Osteoblast (primary cell): ENCODE measurements around the gene CARHSP1. TPM values are rescaled to one million over a fixed set of nuclear protein-coding genes. Genes with fewer than 3 reads are reported as not detected.

ENCODE experiments used
- DNase-seq: peaks from one replicate; pipeline ENCODE4 v3.0.0; 2011; ENCODE audit warnings: low spot score, mixed read lengths; ENCODE audit not compliant: insufficient read length; ENCODE audit errors: missing footprints
- H2AFZ ChIP-seq: 2 replicates; pipeline ENCODE4 v1.6.0; 2011; ENCODE audit warnings: mild to moderate bottlenecking, low read length
- H3K27ac ChIP-seq: 2 replicates; pipeline ENCODE4 v1.5.1; 2011; ENCODE audit warnings: mild to moderate bottlenecking, low read depth, low read length, moderate library complexity
- H3K27me3 ChIP-seq: 2 replicates; pipeline ENCODE4 v1.6.0; 2012; ENCODE audit warnings: mild to moderate bottlenecking, control low read depth, inconsistent platforms, low read length, moderate library complexity; ENCODE audit not compliant: insufficient read depth
- H3K36me3 ChIP-seq: 2 replicates; pipeline ENCODE4 v1.5.1; 2011; ENCODE audit warnings: mild to moderate bottlenecking, low read length, control low read depth, moderate library complexity; ENCODE audit not compliant: insufficient read depth
- H3K4me1 ChIP-seq: 2 replicates; pipeline ENCODE4 v1.5.1; 2011; ENCODE audit warnings: mild to moderate bottlenecking, low read length, control low read depth, moderate library complexity; ENCODE audit not compliant: insufficient read depth
- H3K4me2 ChIP-seq: 2 replicates; pipeline ENCODE4 v1.6.0; 2011; ENCODE audit warnings: mild to moderate bottlenecking, low read length; ENCODE audit not compliant: insufficient read depth
- H3K4me3 ChIP-seq: fragments of 200-600 bp; sonication (generic); 3 replicates; pipeline ENCODE4 v1.5.1; 2012; ENCODE audit warnings: mild to moderate bottlenecking, low read length, inconsistent platforms; ENCODE audit not compliant: insufficient read depth
- H3K79me2 ChIP-seq: 2 replicates; pipeline ENCODE4 v1.6.0; 2012; ENCODE audit warnings: mild to moderate bottlenecking, low read length, control low read depth, inconsistent platforms; ENCODE audit not compliant: insufficient read depth
- H3K9me3 ChIP-seq: 2 replicates; pipeline ENCODE4 v1.5.1; 2011; ENCODE audit warnings: low read depth, low read length, control low read depth
- H4K20me1 ChIP-seq: 2 replicates; pipeline ENCODE4 v1.6.0; 2012; ENCODE audit warnings: mild to moderate bottlenecking, low read length, control low read depth; ENCODE audit not compliant: insufficient read depth
- total RNA-seq: library from RNA; depleted of rRNA; stranded (reverse); fragments of >200 nt; gene quantifications from 2 replicates; pipeline ENCODE4 v1.2.3, GENCODE V29; 2012
- TF ChIP-seq, protein P1 (sequence below): IDR thresholded peaks from 2 replicates; pipeline ENCODE4 v1.5.1; 2011; ENCODE audit warnings: mild to moderate bottlenecking, low read depth, low read length, moderate library complexity; ENCODE audit errors: extremely low read depth

Gene CARHSP1
- total RNA-seq, 1 donor = 92.6 TPM

DNA sequence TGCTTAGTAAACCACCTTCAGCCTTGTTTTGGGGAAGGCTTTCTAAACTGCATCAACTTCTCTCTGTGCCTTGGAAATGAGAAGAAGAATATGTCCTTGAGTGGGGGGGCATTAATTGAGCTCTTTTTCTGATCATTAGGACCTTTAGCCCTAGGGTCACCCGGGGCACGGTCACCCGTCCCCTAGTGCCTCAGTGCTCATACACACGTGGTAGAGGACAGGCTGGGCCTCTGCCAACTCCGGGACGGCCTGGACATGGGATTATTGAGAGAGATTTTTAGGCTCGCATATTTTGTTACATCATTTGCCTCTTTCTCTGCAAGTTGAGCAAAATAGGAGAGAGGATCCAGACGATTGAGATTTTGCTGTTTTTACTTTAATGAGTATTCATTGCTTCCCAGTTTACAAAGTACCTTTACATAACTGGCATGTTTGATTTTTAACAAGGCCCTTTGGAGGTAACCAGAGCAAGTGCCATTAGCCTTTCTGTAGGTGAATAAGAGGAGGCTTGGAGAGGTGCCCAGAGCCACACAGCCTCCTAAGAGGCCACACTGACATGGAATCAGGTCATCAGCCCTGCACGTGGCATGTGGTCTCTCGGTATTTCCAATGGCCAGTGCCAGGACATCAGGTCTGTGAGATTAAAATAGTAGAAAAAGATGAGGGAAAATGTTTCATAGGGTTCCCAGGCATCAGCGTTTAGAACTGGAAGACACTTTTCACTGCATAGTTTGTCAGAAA, 60.0 kb downstream of the CARHSP1 start:
- H3K27me3 ChIP-seq = no peaks in the 10 kb centered on the region
- no peak overlapping the region for H2AFZ ChIP-seq
- no peak for DNase-seq
- peaks cover 56% of the 10 kb centered on the region for H3K79me2 ChIP-seq
- H3K4me1 ChIP-seq = no peaks in the 10 kb centered on the region
- peaks cover 41% of the 10 kb centered on the region for H4K20me1 ChIP-seq
- no peaks in the 10 kb centered on the region for H3K9me3 ChIP-seq
- H3K27ac ChIP-seq = no peak overlapping the region
- peaks cover 98% of the 10 kb centered on the region for H3K36me3 ChIP-seq
- no peak overlapping the region for H3K4me2 ChIP-seq
- H3K4me3 ChIP-seq = no peak overlapping the region
- TF ChIP-seq, protein P1, sequence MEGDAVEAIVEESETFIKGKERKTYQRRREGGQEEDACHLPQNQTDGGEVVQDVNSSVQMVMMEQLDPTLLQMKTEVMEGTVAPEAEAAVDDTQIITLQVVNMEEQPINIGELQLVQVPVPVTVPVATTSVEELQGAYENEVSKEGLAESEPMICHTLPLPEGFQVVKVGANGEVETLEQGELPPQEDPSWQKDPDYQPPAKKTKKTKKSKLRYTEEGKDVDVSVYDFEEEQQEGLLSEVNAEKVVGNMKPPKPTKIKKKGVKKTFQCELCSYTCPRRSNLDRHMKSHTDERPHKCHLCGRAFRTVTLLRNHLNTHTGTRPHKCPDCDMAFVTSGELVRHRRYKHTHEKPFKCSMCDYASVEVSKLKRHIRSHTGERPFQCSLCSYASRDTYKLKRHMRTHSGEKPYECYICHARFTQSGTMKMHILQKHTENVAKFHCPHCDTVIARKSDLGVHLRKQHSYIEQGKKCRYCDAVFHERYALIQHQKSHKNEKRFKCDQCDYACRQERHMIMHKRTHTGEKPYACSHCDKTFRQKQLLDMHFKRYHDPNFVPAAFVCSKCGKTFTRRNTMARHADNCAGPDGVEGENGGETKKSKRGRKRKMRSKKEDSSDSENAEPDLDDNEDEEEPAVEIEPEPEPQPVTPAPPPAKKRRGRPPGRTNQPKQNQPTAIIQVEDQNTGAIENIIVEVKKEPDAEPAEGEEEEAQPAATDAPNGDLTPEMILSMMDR = no peak

- Histone ChIP-seq H4K20me1 (peaks cover 37% of the 10 kb centered on the region), H3K4me2 (no peak overlapping the region), H3K27me3 (no peaks in the 10 kb centered on the region), H3K79me2 (peaks cover 62% of the 10 kb centered on the region), H3K4me1 (no peaks in the 10 kb centered on the region), H3K36me3 (peaks cover 97% of the 10 kb centered on the region), H2AFZ (no peak overlapping the region), H3K27ac (no peak overlapping the region), H3K4me3 (no peak overlapping the region), H3K9me3 (no peaks in the 10 kb centered on the region)
- DNase-seq = no peak
- TF ChIP-seq, protein P1 = no peak
These were observed 60.8 kb downstream of the CARHSP1 start for GRCh38 chr16:8808009-8808408.

DNA sequence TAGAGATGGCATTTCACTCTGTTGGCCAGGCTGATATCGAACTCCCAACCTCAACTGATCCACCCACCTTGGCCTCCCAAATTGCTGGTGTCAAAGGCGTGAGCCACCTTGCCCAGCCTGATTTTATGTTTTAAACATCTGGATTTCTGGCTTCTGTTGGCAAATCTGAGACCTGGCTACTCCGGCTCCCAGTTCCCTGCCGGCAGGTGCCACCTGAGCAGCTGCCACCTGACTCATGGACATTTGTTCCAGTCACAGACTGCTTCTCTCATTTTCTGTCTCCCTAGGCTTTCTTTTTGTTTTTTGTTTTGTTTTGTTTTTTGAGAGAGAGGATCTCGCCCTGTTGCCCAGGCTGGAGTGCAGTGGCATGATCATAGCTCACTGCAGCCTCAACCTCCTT, 61.6 kb downstream of the CARHSP1 start:
- peaks cover 97% of the 10 kb centered on the region for H3K36me3 ChIP-seq
- peaks cover 68% of the 10 kb centered on the region for H3K79me2 ChIP-seq

GRCh38 chr16:8806272-8806983, 62.4 kb downstream of the CARHSP1 start:
- no peaks in the 10 kb centered on the region for H3K9me3 ChIP-seq
- no peak overlapping the region for H2AFZ ChIP-seq
- no peaks in the 10 kb centered on the region for H3K27me3 ChIP-seq
- peaks cover 75% of the 10 kb centered on the region for H3K79me2 ChIP-seq
- TF ChIP-seq, protein P1 = no peak
- H3K27ac ChIP-seq = no peak overlapping the region
- no peak for DNase-seq
- no peaks in the 10 kb centered on the region for H3K4me1 ChIP-seq
- no peak overlapping the region for H3K4me3 ChIP-seq
- no peak overlapping the region for H3K4me2 ChIP-seq
- H3K36me3 ChIP-seq = peaks cover 97% of the 10 kb centered on the region
- peaks cover 36% of the 10 kb centered on the region for H4K20me1 ChIP-seq

More for the DNA sequence above, 61.6 kb downstream of the CARHSP1 start:
- Histone ChIP-seq H3K27me3 (no peaks in the 10 kb centered on the region), H3K4me2 (no peak overlapping the region), H3K27ac (no peak overlapping the region), H4K20me1 (peaks cover 35% of the 10 kb centered on the region), H3K9me3 (no peaks in the 10 kb centered on the region), H2AFZ (no peak overlapping the region), H3K4me3 (no peak overlapping the region), H3K4me1 (no peaks in the 10 kb centered on the region)
- TF ChIP-seq, protein P1 = no peak
- no peak for DNase-seq
